IPS-20b (cell line): ENCODE results near the gene MAPK14.
"Not testable (repeated sequence)": the region's sequence is repeated elsewhere in the genome, so short reads cannot be mapped to it uniquely, and the experiment has no call there.

Source experiments
- H3K27ac ChIP-seq: one replicate; pipeline ENCODE4 v1.5.1; 2013; ENCODE audit warnings: low read length
- H3K27me3 ChIP-seq: 2 replicates; pipeline ENCODE4 v1.6.1; 2013; ENCODE audit warnings: mild to moderate bottlenecking, low read length, inconsistent platforms; ENCODE audit not compliant: insufficient read depth
- H3K36me3 ChIP-seq: 2 replicates; pipeline ENCODE4 v1.6.1; 2013; ENCODE audit warnings: low read depth, mild to moderate bottlenecking, inconsistent platforms, low read length, moderate library complexity; ENCODE audit not compliant: insufficient read depth
- H3K4me1 ChIP-seq: 2 replicates; pipeline ENCODE4 v1.6.1; 2013; ENCODE audit warnings: mild to moderate bottlenecking, control low read depth, inconsistent platforms, low read length, moderate library complexity; ENCODE audit not compliant: insufficient read depth
- H3K4me3 ChIP-seq: 2 replicates; pipeline ENCODE4 v1.5.1; 2013; ENCODE audit warnings: mild to moderate bottlenecking, low read length, inconsistent platforms
- H3K9ac ChIP-seq: 2 replicates; pipeline ENCODE4 v1.6.1; 2013; ENCODE audit warnings: low read depth, mild to moderate bottlenecking, inconsistent platforms, low read length, moderate library complexity
- H3K9me3 ChIP-seq: 2 replicates; pipeline ENCODE4 v1.6.1; 2013; ENCODE audit warnings: mild to moderate bottlenecking, low read depth, low read length, inconsistent platforms; ENCODE audit not compliant: insufficient read depth

The MAPK14 gene

GRCh38 chr6:36023996-36024795, 3.4 kb upstream of the MAPK14 start, which contains the start of gene SLC26A8:
SLC26A8 (minus strand) TSS chr6:36024641; CDS start chr6:36019707, 4,934 bp downstream.
- H3K4me1 ChIP-seq: peaks cover 24% of the 10 kb centered on the region
- H3K9me3 ChIP-seq: no peaks in the 10 kb centered on the region
- H3K27ac ChIP-seq: no peak within 1 kb of the TSS
- H3K36me3 ChIP-seq: no peaks in the 10 kb centered on the region
- peak within 1 kb of the TSS; percentile 66 for H3K9ac ChIP-seq
- H3K4me3 ChIP-seq: peak within 1 kb of the TSS; percentile 64
- peaks cover 13% of the 10 kb centered on the region; the same call in 1 of the 2 replicates for H3K27me3 ChIP-seq

- Histone ChIP-seq H3K4me3 (no peak overlapping the region), H3K9ac (peak overlapping the region; percentile 66; the same call in 1 of the 2 replicates), H3K27ac (no peak overlapping the region), H3K27me3 (peaks cover 13% of the 10 kb centered on the region; the same call in 1 of the 2 replicates), H3K4me1 (peaks cover 27% of the 10 kb centered on the region), H3K36me3 (no peaks in the 10 kb centered on the region), H3K9me3 (no peaks in the 10 kb centered on the region)
These were observed 2.2 kb upstream of the MAPK14 start for GRCh38 chr6:36025260-36025931.

DNA sequence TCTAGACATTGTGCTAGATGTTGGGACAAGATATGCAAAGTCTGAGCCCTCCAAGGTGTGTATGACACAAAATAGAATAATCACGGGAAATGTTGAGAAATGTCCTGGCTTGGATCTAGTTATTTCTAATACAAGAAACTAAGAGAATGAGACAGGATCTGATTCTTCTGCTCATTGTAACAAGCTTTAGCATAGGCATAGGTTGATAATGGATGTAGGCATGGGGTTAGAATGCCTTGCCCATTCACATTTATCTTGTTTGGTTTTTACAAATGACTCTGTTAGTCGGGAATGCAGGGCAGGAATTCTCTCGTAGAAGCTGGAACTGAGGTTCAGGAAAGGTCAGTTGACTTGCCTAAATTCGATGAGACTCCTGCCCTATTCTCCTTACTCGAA, 1.7 kb upstream of the MAPK14 start:
- no peak overlapping the region for H3K27ac ChIP-seq
- H3K9me3 ChIP-seq: no peaks in the 10 kb centered on the region
- 0 out of 2 replicates have a peak overlapping the region, but pooled peaks have one; percentile 18 for H3K9ac ChIP-seq
- no peaks in the 10 kb centered on the region for H3K36me3 ChIP-seq
- peaks cover 13% of the 10 kb centered on the region; the same call in 1 of the 2 replicates for H3K27me3 ChIP-seq
- H3K4me1 ChIP-seq: peaks cover 27% of the 10 kb centered on the region
- no peak overlapping the region for H3K4me3 ChIP-seq

- H3K27ac ChIP-seq: peak overlapping the region; percentile 14
- H3K4me1 ChIP-seq: peaks cover 27% of the 10 kb centered on the region
- H3K4me3 ChIP-seq: peak overlapping the region; percentile 94
- no peaks in the 10 kb centered on the region for H3K36me3 ChIP-seq
- no peaks in the 10 kb centered on the region for H3K9me3 ChIP-seq
- H3K27me3 ChIP-seq: peaks cover 13% of the 10 kb centered on the region; the same call in 1 of the 2 replicates
- H3K9ac ChIP-seq: peak overlapping the region; percentile 91
These were observed 674 bp downstream of the MAPK14 start for GRCh38 chr6:36028088-36028876.

DNA sequence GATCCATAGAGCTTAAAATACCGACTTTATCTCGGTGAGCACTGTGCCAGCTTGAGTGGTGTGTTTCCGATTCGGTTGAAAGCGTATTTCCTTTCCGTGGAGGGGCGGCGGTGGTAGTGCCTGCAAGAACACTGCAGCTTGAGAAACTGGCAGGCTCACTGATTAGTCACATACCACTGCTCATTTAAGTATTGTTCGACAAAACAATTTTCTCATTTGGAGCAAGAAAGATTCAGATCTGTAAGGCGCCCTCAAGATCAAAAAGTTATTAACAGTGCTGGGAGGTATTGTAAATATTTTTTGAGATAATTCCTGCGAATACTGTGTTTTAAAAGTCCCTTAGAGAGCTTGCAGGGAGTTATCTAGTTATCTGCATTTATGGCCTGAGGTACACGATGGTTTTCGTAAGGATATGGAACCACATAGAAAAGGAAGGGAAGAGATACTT, 1.3 kb downstream of the MAPK14 start:
- Histone ChIP-seq H3K9ac (peak overlapping the region; percentile 91), H3K27ac (no peak overlapping the region), H3K36me3 (no peaks in the 10 kb centered on the region), H3K4me3 (peak overlapping the region; percentile 94), H3K4me1 (peaks cover 24% of the 10 kb centered on the region), H3K9me3 (no peaks in the 10 kb centered on the region), H3K27me3 (peaks cover 13% of the 10 kb centered on the region; the same call in 1 of the 2 replicates)

- Histone ChIP-seq H3K27me3 (peaks cover 13% of the 10 kb centered on the region; the same call in 1 of the 2 replicates), H3K4me1 (peaks cover 27% of the 10 kb centered on the region), H3K36me3 (no peaks in the 10 kb centered on the region), H3K9me3 (no peaks in the 10 kb centered on the region), H3K27ac (no peak overlapping the region), H3K4me3 (peak overlapping the region; percentile 94), H3K9ac (peak overlapping the region; percentile 91; the same call in 1 of the 2 replicates)
These were observed 1.9 kb downstream of the MAPK14 start for GRCh38 chr6:36029464-36029863.

- Histone ChIP-seq H3K36me3 (no peaks in the 10 kb centered on the region), H3K9me3 (no peaks in the 10 kb centered on the region), H3K4me3 (no peak overlapping the region), H3K9ac (no peak overlapping the region), H3K27me3 (no peaks in the 10 kb centered on the region), H3K4me1 (peaks cover 10% of the 10 kb centered on the region; the same call in 1 of the 2 replicates), H3K27ac (no peak overlapping the region)
These were observed 4.7 kb downstream of the MAPK14 start for GRCh38 chr6:36032261-36032660.

GRCh38 chr6:36033144-36033543, 5.5 kb downstream of the MAPK14 start:
- H3K9ac ChIP-seq, H3K4me3 ChIP-seq, H3K27ac ChIP-seq, H3K36me3 ChIP-seq, H3K9me3 ChIP-seq, H3K27me3 ChIP-seq: not testable (repeated sequence)
- H3K4me1 ChIP-seq: peaks cover 13% of the 10 kb centered on the region; the same call in 1 of the 2 replicates

DNA sequence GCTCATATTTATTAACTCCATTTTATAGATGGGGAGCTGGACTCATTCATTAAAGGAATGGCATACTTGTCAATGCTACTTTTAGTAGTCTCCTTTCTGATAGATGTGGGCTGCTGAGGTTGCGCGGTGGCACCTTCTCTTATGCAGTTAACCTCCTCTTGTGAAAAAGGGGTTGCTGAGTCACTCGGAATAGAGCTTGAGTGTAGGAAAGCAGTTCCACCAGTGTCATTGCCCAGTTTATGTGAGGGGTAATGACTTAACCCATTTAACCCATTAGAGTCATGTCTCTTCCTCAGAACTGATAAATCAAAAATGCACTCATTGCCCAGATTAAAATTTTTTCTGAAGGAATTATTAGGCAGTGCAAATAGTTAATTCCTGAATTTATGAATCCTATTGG, 6.3 kb downstream of the MAPK14 start:
- H3K4me3 ChIP-seq: no peak overlapping the region

DNA sequence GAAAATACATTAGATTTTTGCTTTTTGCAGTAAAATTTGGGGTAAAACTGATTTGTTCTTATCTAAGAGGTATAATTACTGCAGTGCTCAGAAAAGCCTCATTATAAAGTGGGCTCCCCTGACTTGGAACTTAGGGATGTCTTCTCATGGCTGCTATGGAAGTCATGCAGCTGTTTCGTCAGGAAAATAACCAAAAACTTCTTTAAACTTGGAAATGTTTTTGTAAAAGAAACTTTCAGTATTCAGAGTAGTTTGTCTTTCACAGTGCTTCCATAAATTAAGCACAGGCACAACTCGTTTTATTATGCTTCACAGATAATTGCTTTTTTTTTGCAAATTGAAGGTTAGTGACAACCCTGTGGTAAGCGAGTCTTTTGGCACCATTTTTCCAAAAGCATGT, 6.8 kb downstream of the MAPK14 start:
- Histone ChIP-seq H3K27ac (no peak overlapping the region), H3K9me3 (no peaks in the 10 kb centered on the region), H3K36me3 (no peaks in the 10 kb centered on the region), H3K9ac (no peak overlapping the region), H3K27me3 (no peaks in the 10 kb centered on the region), H3K4me1 (peaks cover 11% of the 10 kb centered on the region; the same call in 1 of the 2 replicates), H3K4me3 (no peak overlapping the region)

More for the DNA sequence above, 6.3 kb downstream of the MAPK14 start:
- peaks cover 13% of the 10 kb centered on the region; the same call in 1 of the 2 replicates for H3K4me1 ChIP-seq
- no peaks in the 10 kb centered on the region for H3K27me3 ChIP-seq
- no peaks in the 10 kb centered on the region for H3K9me3 ChIP-seq
- H3K9ac ChIP-seq: no peak overlapping the region
- no peaks in the 10 kb centered on the region for H3K36me3 ChIP-seq
- no peak overlapping the region for H3K27ac ChIP-seq

DNA sequence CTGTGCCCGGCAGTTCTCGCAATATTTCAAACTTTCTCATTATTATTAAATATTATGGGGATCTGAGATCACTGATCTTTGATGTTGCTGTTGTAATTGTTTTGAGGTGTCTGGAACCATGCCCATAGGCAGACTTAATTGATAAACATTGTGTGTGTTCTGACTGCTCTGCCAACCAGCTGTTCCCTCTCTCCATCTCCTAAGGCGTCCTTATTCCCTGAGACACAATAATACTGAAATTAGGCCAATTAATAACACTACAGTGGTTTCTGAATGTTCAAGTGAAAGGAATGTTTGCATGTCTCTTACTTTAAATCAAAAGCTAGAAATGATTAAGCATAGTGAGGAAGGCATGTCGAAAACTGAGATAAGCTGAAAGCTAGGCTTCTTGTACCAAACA, 7.6 kb downstream of the MAPK14 start:
- peaks cover 10% of the 10 kb centered on the region; the same call in 1 of the 2 replicates for H3K4me1 ChIP-seq

More for the DNA sequence above, 7.6 kb downstream of the MAPK14 start:
- no peaks in the 10 kb centered on the region for H3K9me3 ChIP-seq
- H3K4me3 ChIP-seq: no peak overlapping the region
- H3K36me3 ChIP-seq: no peaks in the 10 kb centered on the region
- H3K9ac ChIP-seq: no peak overlapping the region
- H3K27ac ChIP-seq: no peak overlapping the region
- H3K27me3 ChIP-seq: no peaks in the 10 kb centered on the region
